ENCODE measurements around the gene CACNG4.
"Not testable (repeated sequence)": the region's sequence is repeated elsewhere in the genome, so short reads cannot be mapped to it uniquely, and the experiment has no call there.

The CACNG4 gene

DNA sequence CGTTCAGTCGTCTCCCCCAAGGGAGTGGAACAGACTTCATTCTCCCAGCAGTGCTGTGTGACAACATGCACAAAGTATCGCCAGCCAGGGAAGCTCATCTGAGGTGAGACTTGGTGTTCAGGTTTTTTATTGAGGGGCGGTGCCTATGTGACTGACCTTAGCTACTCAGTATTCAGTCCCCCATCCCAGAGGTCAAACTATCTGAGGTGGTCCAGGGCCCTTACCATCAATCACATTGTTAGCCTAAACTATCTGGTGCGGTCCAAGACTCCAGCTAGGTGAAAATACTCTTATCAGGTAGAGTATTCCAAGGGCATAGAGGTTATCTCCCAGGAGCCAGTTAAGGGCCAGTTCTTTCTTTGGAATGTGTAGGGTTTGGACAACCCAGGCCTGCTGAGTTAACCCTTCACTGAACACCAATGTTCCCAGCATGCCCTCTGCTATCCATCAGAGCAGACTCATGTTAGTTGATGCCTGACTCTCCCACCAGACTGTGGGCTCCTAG, 74.4 kb downstream of the CACNG4 start:
- H3K4me3 ChIP-seq (ENCODE audit: low read depth, low read length) = no peak overlapping the region
- TF ChIP-seq, protein P1, sequence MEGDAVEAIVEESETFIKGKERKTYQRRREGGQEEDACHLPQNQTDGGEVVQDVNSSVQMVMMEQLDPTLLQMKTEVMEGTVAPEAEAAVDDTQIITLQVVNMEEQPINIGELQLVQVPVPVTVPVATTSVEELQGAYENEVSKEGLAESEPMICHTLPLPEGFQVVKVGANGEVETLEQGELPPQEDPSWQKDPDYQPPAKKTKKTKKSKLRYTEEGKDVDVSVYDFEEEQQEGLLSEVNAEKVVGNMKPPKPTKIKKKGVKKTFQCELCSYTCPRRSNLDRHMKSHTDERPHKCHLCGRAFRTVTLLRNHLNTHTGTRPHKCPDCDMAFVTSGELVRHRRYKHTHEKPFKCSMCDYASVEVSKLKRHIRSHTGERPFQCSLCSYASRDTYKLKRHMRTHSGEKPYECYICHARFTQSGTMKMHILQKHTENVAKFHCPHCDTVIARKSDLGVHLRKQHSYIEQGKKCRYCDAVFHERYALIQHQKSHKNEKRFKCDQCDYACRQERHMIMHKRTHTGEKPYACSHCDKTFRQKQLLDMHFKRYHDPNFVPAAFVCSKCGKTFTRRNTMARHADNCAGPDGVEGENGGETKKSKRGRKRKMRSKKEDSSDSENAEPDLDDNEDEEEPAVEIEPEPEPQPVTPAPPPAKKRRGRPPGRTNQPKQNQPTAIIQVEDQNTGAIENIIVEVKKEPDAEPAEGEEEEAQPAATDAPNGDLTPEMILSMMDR (IDR thresholded peaks at IDR 0.05; ENCODE audit: low read depth, low read length) = no peak
- in situ Hi-C loops (cut with HindIII; ENCODE audit: low sequenced_read_pairs) = no loop called here
- DNase-seq (ENCODE audit: low read depth, low spot score) = no peak

DNA sequence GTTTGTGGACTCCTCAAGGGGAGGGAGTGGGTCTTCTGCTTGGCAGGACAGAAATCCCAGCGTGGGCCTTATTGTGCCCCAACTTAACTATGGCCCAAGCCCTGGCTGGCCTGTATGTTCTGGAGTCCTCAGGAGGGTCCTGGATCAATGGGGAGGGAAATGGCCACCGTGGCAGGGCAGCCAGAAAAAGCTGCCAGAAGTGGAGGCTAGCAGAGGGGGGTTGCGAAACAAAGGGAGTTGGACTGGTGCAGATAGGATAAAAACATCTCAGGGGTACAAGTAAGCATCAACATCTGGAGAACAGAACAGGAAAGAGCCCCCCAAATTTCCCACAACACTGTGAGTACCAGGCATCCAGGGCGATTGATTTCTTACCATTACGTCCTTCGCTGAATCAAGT, 76.1 kb downstream of the CACNG4 start:
- DNase-seq (ENCODE audit: low read depth, low spot score) = no peak
- TF ChIP-seq, protein P1 (IDR thresholded peaks at IDR 0.05; ENCODE audit: low read depth, low read length) = no peak
- no peak overlapping the region for H3K4me3 ChIP-seq (ENCODE audit: low read depth, low read length)
- in situ Hi-C loops (cut with HindIII; ENCODE audit: low sequenced_read_pairs) = no loop called here

DNA sequence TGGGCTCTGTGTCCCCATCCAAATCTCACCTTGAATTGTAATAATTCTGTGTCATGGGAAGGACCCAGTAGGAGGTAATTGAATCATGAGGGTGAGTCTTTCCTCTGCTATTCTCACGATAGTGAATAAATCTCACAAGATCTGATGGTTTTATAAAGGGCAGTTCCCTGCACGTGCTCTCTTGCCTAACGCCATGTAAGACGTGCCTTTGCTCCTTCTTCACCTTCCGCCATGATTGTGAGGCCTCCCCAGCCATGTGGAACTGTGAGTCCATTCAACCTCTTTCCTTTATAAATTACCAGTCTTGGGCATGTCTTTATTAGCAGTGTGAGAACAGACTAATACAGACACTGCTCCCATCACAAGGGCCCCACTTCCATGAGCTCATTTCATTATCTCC, 76.6 kb downstream of the CACNG4 start:
- H3K4me3 ChIP-seq (ENCODE audit: low read depth, low read length); DNase-seq (ENCODE audit: low read depth, low spot score); in situ Hi-C loops (cut with HindIII; ENCODE audit: low sequenced_read_pairs): not testable (repeated sequence)

DNA sequence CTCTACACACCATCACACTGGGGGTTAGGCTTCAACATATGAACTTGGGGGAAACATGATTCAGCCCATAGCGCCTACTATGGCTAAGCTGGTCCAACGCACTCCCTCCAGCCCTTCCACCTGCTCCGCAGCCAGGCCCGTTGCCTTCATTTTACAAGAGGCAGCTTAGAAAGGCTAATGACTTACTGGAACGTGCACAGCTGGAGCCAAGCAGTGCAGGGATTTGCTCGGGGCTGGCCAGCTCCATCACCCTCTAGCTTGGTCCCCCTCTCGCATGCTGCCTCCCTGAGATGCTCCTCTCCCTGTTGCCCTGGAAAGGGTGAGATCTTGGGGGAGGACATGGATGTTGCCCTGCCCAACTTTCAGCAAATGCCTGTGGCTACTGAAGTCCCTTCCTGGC, 77.0 kb downstream of the CACNG4 start:
- no peak overlapping the region for H3K4me3 ChIP-seq (ENCODE audit: low read depth, low read length)
- TF ChIP-seq, protein P1 (IDR thresholded peaks at IDR 0.05; ENCODE audit: low read depth, low read length) = no peak
- in situ Hi-C loops (cut with HindIII; ENCODE audit: low sequenced_read_pairs) = no loop called here
- no peak for DNase-seq (ENCODE audit: low read depth, low spot score)

DNA sequence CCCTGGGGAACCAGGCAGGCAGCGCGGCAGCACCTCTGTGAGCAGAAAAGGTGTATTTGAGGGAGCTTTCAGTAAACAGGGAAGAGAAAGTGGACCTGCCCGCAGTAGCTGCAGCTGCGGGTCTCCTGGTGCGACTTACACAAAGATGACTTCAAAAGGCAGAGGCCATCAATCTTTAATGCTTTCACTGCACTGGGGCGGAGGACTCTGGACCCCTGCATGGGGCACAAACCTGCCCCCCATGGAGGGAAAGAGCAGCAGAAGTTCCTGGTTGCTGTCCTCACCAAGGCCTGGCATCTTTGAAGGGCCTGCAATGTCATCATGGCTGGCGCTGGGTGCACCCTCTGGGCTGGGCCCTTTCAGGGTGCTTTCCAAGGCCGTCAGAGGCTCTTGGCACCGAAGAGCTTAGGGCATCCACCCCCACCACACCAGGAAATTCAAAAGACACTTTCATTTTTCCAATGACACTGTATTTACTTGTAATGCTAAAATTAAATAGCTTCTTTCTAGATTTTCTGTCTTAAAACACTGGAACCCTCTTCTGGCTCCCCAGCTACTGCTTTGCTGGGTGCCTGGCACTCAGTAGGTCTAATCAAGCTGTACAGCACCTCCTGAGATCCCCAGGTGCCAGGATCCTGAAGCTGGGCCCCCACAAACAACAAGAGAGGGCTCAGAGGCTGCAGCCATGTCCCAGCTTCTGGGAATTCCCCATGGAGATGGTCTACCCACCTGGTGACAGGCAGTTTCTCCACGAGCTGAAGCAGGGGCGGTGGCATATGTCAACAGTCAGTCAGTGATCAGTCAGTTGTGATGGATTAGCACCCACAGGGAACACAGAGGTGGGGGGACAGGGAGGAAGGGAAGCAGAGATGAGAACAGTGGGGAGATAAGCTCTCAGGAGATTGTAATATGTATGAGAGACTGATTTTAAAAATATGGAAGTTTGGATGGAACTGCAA, 77.7 kb downstream of the CACNG4 start:
- DNase-seq (ENCODE audit: low read depth, low spot score) = no peak
- in situ Hi-C loops (cut with HindIII; ENCODE audit: low sequenced_read_pairs) = no loop called here
- TF ChIP-seq, protein P1 (IDR thresholded peaks at IDR 0.05; ENCODE audit: low read depth, low read length) = no peak
- H3K4me3 ChIP-seq (ENCODE audit: low read depth, low read length) = no peak overlapping the region

DNA sequence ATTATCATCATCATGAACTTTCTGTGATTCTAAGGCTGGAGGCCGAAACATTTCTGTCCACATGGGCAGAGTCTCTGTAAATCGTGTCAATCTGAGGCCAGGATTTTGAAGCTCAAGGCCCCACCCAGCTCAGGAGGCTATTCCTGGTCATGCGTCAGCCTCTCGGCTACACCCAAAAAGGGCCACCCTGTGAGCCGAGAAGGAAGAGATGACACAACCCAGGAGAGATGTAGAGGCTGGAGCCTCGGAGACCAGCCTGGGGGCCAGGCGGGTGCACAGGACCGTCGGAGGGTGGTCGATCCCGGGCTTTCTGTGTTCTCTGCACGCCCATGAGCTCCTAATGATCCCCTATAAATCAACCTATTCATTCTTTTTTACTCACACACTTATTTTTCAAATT, 78.8 kb downstream of the CACNG4 start:
- H3K4me3 ChIP-seq (ENCODE audit: low read depth, low read length) = no peak overlapping the region
- in situ Hi-C loops (cut with HindIII; ENCODE audit: low sequenced_read_pairs) = no loop called here
- TF ChIP-seq, protein P1 (IDR thresholded peaks at IDR 0.05; ENCODE audit: low read depth, low read length) = no peak
- DNase-seq (ENCODE audit: low read depth, low spot score) = no peak

All from astrocyte of the spinal cord (primary cell).